T47D (cell line): ENCODE results near the gene EOLA2.
"Not testable (repeated sequence)": the region's sequence is repeated elsewhere in the genome, so short reads cannot be mapped to it uniquely, and the experiment has no call there.

Source experiments
- DNase-seq, 2 experiments: peaks; one replicate each; pipeline versions ENCODE4 v3.0.0 to v3.0.0-alpha.2; 2011 to 2012; ENCODE audit warnings: low read depth in 1 of 2, low spot score in 1 of 2
- JUND ChIP-seq: IDR thresholded peaks from 2 replicates; pipeline ENCODE4 v1.6.1; 2012; ENCODE audit warnings: low read depth
- in situ Hi-C: cut with HindIII; loops from 2 replicates; pipeline ENCODE4 v1.10.0; 2016; ENCODE audit warnings: low sequenced_read_pairs, low pct_unique_long_range_greater_than_20kb

The EOLA2 gene

DNA sequence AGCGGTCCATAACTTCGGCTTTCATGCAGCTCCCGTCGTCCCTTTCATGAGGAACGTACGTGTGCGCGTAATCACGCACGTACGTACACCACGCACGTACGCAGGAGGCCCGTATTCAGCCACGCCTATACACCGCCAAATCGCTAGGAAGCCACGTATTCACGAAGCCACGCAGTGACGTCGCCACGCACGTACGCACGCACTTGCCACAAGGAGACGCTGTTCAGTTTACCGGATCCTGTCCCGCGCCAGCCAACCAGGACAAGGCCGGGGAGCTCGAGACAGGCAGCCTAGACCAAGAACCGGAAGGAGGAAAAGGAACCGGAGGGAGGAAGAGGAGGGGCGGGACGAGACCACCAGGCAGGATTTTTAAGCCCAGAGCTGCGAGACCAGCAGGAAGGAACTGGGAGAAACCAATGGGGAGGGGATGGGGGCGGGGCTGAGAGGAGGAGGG is at the start of gene EOLA2:
EOLA2 (minus strand) TSS at position 65 of the 454 bp plus-strand sequence. CDS start 4,617 bp downstream, outside the sequence.
- in situ Hi-C loops: no loop called here
- no peak for TF ChIP-seq JUND
- peak; percentile 18 to 96 for DNase-seq

DNA sequence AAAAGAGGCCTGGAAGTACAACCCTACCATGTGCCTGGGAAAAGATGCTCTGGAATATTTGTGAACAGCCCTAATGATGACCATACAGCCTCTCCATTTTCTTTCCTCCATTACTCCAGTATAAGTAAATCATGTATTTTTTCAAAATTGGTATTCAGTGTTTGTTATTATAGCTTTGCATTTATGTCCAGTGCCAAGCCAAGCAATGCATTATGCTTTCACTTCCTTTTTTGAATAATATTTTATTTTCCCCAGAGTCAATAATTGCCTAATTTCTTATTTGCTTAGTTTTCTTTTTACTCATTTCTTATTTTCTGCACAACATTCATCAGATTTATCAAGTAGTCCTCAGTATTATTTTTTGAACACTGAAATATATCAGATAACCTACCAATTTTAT is 49.3 kb upstream of the EOLA2 start:
- in situ Hi-C loops: no loop called here
- no peak for TF ChIP-seq JUND
- no peak for DNase-seq

DNA sequence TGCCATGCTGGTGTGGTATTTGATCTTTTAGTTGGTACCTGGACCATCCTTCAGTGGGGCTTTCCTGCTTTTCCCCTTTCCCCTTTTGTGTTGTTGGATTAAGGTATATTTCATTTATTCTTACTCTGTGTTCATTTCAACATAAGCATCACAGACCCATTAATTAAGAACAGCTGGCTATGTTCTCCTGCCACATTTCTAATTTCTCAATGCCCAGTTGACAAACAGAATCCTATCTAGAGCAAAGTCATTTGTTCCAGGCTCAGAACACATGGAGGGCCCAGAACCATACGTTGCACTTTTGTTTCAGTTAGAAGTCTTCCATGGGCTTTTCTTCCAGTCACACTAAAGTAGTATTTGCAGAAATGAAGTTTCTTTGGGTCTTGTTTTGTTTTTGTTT is 46.1 kb upstream of the EOLA2 start:
- TF ChIP-seq JUND: no peak
- DNase-seq: no peak
- in situ Hi-C loops: no loop called here

DNA sequence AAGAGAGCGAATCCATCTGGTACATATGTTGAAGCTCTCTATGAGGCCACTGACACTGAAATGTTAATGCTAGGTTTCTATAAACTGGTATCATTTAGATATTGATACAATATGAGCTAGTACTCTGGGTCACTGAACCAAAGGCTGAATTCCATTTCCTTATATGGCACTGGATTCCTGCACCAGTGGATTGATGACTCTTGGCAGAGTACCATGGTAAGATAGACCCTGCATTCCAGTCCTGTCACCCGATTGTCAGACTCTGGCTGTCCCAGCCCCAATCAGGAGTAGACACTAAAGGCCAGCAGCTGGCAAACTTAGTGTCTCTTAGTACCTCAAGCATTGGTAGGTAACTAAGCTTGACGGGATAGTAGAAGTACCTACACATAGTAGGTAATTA is 44.0 kb upstream of the EOLA2 start:
- in situ Hi-C loops: no loop called here
- DNase-seq: no peak
- TF ChIP-seq JUND: no peak

DNA sequence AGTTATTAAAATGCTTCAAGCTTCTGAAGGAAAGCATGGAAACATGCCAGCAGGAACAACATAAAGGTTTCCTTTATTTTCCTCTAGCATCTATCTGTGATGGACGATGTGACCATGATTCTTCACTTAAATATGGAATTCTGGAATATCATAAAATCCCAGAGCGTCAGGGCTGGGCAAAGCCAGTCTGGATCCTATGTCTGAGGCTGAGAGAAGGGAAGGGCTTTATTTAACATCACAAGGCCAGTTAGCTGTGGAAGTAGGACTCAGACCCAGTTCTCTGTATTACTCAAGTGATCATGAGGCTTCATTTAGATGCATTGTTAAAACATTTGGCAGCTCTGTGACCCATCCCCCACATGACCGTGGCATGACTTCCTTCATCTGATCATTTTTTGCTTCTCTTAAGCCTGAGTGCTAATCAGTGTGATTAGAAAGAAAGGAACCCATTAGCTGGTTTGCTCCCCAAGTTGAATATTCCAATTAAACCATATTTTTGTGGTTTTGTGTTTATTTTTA is 40.9 kb upstream of the EOLA2 start:
- in situ Hi-C loops: no loop called here
- DNase-seq: no peak
- TF ChIP-seq JUND: no peak

DNA sequence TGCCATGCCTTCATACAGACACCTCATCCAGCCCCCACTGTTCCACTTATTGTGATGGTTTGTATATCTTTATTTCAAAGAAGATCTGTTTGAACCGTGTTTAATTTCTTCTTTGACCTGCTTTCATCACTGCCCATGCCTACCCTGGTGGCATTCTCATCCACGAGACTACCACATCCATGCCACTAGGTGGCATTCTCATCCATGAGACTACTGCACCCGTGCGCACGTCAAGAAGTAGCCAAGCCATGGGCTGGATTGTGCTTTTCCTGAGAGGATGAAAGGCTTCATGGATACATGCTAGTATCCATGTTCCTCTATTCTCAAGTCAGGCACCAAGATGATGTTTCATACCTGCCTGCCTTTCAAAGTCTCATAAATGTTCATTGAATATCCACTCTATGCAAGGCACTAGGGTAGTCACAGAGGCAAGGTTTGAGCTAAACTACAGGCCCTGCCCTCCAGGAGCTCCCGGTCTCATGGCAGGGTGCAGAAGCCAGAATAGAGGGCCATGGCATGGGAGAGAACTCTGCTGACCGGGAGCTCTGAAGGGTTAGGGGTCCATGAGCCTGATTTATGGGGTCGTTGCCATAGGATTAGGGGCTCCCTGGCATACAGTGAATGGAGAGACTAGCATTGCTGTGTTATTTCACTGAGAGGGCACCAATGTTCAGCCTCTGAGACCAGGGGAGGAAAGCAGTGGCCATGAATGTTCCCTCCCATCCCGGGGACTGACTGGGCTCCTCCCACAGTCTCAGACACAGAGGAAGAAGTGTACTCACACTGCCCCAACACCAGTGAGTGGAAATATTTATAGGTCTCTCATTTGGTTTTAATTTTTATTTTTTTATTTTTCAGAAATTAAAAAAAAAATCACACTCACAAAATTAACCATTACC is 24.8 kb upstream of the EOLA2 start:
- DNase-seq: peak; percentile 13 to 59
- in situ Hi-C loops: no loop called here

DNA sequence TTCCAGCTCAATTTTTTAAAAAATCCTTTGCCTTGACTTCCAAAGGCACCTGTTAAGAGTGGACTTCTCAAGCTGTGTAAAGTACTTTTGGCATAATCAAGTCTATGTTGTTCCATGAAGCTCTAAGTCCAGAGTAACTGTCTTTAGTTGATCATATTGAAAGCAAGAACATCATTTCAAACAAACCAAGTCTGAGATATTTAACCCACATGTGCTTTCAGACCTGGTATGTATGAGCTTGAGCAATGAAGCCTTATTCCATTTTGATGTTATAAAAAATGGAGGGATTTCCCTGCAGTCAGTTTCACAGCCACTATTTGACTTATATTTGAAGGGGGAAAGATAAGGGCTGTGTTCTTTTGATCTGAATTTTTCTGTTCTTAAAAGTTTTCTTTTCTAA is 23.7 kb upstream of the EOLA2 start:
- DNase-seq: no peak
- in situ Hi-C loops: no loop called here

More for the DNA sequence above, 24.8 kb upstream of the EOLA2 start:
- no peak for TF ChIP-seq JUND

DNA sequence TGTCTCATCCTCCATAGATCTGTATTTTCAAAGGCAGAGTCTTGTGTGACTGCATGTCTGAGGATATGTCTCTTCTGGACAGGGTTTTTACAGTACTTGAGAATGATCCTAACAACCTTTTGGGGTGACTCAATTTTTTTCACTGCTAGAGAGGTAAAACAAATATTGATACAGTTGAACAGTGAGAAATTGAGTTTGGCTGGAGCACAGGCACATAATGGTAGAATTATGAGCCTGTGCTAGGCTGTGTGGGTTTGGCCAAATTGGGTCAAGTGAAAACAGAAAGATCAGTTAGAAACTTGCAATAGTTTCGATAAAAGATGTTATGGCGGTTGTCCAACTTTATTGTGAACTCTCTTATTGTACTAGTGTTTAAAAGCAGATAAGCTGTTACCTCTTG is 23.3 kb upstream of the EOLA2 start:
- no peak for DNase-seq
- in situ Hi-C loops: no loop called here
- no peak for TF ChIP-seq JUND

More for the DNA sequence above, 23.7 kb upstream of the EOLA2 start:
- no peak for TF ChIP-seq JUND

DNA sequence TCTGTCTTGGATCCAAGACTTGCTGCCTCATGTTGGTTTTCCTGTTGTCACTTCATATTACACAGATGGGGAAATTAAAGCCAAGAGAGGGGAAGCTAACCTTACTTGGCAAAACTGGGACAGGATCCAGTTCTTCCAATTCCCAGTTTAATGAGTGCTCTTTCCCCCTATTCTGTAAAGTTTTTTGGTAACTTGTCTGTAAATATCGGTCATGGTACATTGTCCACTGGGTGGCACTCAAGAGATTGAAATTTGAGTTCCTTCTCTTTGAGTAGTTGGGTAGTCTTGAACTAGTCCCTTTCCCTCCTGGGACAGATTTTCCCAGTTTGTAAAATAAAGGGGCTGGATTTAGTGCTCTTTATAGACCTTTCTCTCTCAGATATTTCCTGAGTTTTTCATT is 12.4 kb upstream of the EOLA2 start:
- no peak for TF ChIP-seq JUND
- peak; percentile 0 to 46 for DNase-seq
- in situ Hi-C loops: no loop called here

DNA sequence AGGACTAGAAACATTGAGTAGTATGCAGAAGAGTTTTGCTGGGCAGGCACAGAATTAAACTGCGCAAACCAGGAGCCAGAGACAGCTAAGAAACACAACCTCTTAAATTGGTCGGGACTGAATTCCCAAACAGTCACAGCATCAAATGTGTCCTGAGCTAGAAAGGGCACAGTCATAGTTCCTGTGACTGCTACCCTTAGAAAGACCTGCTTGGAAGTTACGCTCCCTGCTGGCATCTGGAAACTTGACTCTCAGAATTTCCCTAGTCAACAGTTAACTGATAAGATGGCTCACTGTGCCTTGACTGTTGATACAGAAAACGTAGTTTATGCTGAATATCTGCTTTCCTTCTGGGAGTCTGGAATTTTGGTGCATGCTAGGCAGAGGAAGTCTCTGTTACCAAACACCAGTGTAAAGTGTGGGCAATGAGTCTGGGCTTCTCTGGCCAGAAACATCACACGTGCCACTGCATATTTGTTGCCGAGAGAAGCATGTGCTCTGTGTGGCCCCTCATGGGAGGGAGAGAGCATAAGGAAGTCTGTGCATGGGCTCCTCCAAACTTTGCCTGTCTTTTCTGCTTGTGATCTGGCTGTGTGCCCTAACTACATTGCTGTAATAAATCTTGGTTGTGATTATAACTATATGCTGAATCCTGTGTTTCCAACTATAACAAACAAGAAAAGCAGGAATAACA is 11.6 kb upstream of the EOLA2 start:
- in situ Hi-C loops: no loop called here
- no peak for TF ChIP-seq JUND
- no peak for DNase-seq

DNA sequence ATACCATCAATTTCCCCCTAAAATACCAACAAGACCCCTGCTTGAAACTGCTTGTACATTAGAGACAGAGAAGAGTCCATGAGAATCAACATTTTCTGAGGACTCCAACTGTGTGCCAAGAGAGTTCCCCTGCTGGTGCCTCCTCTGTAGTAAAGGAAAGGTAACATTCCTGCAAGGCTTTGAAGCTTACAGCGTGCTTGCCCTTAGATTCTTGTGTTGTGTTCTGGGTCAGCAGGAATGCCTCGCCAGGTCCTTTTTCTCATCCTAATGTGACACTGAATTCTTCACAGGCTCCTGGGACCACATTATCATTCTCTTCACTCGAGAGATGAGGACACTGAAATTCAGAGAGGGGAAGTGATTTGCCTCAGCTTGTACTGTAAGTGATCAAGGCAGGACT is 9.7 kb upstream of the EOLA2 start:
- in situ Hi-C loops: no loop called here
- no peak for DNase-seq
- no peak for TF ChIP-seq JUND

DNA sequence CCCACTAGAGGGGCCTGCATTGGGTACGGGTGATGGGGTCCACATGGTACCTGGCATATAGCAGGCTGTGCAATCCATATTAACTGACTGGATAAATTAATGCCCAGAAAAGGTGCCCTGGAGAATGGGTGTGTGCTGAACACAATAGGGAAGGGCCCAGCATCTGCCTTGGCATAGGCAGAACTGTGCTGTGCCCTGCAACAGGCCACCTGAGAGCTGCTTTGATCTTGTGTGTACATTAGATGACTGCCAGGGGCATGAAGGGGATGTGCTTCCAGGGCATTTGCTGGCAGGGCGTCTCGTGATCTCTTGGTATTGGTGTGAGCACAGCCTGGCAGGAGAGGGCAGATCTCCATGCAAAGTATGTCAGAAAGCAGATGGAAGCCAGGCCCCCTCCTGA is 8.6 kb upstream of the EOLA2 start:
- in situ Hi-C loops, DNase-seq: not testable (repeated sequence)

DNA sequence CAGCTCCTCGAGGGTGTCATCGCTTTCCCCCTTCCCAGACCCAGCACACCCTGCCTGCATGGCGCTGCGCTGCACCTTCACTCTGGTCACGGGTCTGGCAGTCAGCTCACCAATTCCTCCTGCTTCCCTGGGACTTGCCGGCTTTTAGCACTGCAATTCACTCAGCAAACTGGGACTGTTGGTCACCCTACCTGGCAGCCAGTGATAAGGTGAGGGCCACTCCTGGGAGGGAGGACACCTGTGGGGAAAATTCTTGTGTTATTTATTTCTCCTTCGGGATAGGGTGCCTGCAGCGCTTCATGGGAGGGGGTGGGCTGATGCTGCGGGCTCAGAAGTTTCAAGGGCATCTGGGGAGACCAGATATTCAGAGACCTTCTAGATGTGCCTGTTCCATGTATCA is 7.5 kb upstream of the EOLA2 start:
- in situ Hi-C loops, DNase-seq: not testable (repeated sequence)

DNA sequence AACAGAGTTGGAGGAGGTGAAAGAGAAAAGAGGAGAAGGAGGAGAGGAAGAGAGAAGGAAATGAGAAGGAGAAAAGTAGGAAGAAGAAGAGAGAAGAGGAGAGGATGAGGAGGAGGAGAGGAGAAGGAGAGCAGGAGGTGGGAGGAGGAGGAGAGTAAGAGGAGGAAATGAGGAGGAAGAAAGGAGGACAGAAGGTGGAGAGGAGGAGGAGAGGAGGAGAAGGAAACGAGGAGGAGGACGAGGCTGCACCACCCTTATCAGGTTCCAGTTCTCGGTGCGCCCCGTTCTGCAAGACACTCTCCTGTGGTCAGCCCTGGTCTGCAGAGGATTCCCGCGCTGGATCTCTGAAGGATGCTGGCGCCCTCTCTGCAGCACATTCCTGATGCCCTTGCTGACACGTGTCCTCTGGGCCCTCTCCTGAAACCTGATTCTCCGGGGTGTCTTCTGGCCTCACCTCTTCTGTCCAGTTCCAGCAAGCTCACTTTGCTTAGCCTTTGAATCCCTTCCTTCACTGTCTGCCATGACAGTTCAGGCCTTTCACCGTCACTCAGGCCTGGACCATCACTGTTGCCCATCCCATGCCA is 6.9 kb upstream of the EOLA2 start:
- DNase-seq, in situ Hi-C loops: not testable (repeated sequence)

DNA sequence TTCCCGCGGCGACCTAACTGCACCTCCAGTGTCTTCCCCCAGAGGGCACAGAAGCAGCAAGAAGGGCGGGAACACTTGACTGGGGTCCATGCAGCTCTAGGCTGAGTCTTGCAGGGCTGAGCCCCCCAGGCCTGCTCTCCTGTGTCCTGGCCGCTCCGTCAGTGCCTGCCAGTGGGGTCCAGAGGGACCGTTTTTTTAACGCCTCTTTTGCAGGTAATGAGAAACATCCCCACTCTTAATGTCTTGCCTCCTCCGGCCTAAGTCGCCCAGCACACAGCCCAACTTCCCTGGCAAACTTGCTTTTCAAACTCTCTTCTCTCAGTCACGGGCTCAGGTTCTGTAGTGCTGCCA is 2.4 kb upstream of the EOLA2 start:
- in situ Hi-C loops: not testable (repeated sequence)

More for the DNA sequence above, 2.4 kb upstream of the EOLA2 start:
- not testable (repeated sequence) for DNase-seq
